Activated T-cell treated with anti-CD3 and anti-CD28 coated beads for 48 hours (primary cell): ENCODE measurements around the gene TRIM46.
"Not testable (repeated sequence)": the region's sequence is repeated elsewhere in the genome, so short reads cannot be mapped to it uniquely, and the experiment has no call there.

Experiments
- DNase-seq: peaks from one replicate; pipeline ENCODE4 v3.0.0-alpha.2; 2020; ENCODE audit warnings: low read depth

TRIM46 gene

GRCh38 chr1:155139895-155140629 lies 33.6 kb upstream of the TRIM46 start, which contains the start of gene DPM3:
TSS of gene DPM3 (minus strand) at chr1:155140531. CDS start at chr1:155140240, 291 bp downstream.
- peak; percentile 85 for DNase-seq

GRCh38 chr1:155140630-155140953 lies 33.1 kb upstream of the TRIM46 start:
- DNase-seq, result no peak

- no peak for DNase-seq
These were observed 31.9 kb upstream of the TRIM46 start for GRCh38 chr1:155141749-155142148.

- DNase-seq, result no peak
These were observed 28.2 kb upstream of the TRIM46 start for GRCh38 chr1:155145491-155145890.

- not testable (repeated sequence) for DNase-seq
These were observed 17.5 kb upstream of the TRIM46 start for GRCh38 chr1:155155996-155156643.

- no peak for DNase-seq
These were observed 14.7 kb upstream of the TRIM46 start for GRCh38 chr1:155158991-155159390.

- no peak for DNase-seq
These were observed 13.5 kb upstream of the TRIM46 start for GRCh38 chr1:155160128-155160527.

- not testable (repeated sequence) for DNase-seq
These were observed 11.0 kb upstream of the TRIM46 start for GRCh38 chr1:155162631-155163030.

GRCh38 chr1:155163785-155164184 lies 9.9 kb upstream of the TRIM46 start:
- DNase-seq, result not testable (repeated sequence)

- not testable (repeated sequence) for DNase-seq
These were observed 9.0 kb upstream of the TRIM46 start for GRCh38 chr1:155164625-155165024.

GRCh38 chr1:155166051-155166470 lies 7.6 kb upstream of the TRIM46 start:
- no peak for DNase-seq

- DNase-seq, result no peak
These were observed 7.0 kb upstream of the TRIM46 start for GRCh38 chr1:155166471-155167165.

GRCh38 chr1:155167166-155168104 lies 6.2 kb upstream of the TRIM46 start:
- DNase-seq, result peak; percentile 82

- DNase-seq, result not testable (repeated sequence)
These were observed 5.6 kb upstream of the TRIM46 start for GRCh38 chr1:155168105-155168445.

- DNase-seq, result no peak
These were observed 5.0 kb upstream of the TRIM46 start for GRCh38 chr1:155168456-155169210.

GRCh38 chr1:155169541-155169940 lies 4.1 kb upstream of the TRIM46 start:
- DNase-seq, result no peak

- no peak for DNase-seq
These were observed 3.4 kb upstream of the TRIM46 start for GRCh38 chr1:155170101-155170785.

- DNase-seq, result no peak
These were observed 2.8 kb upstream of the TRIM46 start for GRCh38 chr1:155170806-155171205.

- no peak for DNase-seq
These were observed 1.6 kb upstream of the TRIM46 start for GRCh38 chr1:155171836-155172731.
